GM12878 (cell line): Measurements from ENCODE around the gene ATP13A1. TPM values are rescaled to one million over a fixed set of nuclear protein-coding genes. Genes with fewer than 3 reads are reported as not detected.

Experiments used
- ATAC-seq: fragments of 200-7000 bp; cut with Tn5 transposase; 3 replicates; pipeline ENCODE4 v1.9.1; 2020; ENCODE audit warnings: mild to moderate bottlenecking, moderate library complexity
- BruUV-seq: library from RNA; stranded (reverse); fragments of 400-500 nt; replicated peaks from 2 replicates; lab custom pipeline; 2021; lab: Mats Ljungman, UMichigan
- CTCF ChIA-PET: fragments of 300-600 bp; sonication (Branson Sonifier 250); formaldehyde crosslinking; extraction: SDS; loops from one replicate; lab custom pipeline; 2021; ENCODE audit warnings: inconsistent platforms; lab: Yijun Ruan, JAX
- POLR2A ChIA-PET: fragments of 350-600 bp; formaldehyde crosslinking; extraction: SDS; loops from one replicate; lab custom pipeline; 2021; ENCODE audit warnings: inconsistent platforms; lab: Charles Lee
- RAD21 ChIA-PET: fragments of 300-600 bp; sonication (Branson Sonifier 250); formaldehyde crosslinking; loops from one replicate; lab custom pipeline; 2023; ENCODE audit warnings: antibody characterized with exemption; ENCODE audit not compliant: unreplicated experiment; lab: Charles Lee
- SMC1A ChIA-PET: fragments of 300-600 bp; sonication (Branson Sonifier 250); formaldehyde crosslinking; loops from one replicate; lab custom pipeline; 2023; ENCODE audit not compliant: unreplicated experiment, uncharacterized antibody; lab: Charles Lee
- DNase-seq: peaks from one replicate; pipeline ENCODE4 v3.0.0-alpha.2; 2011; ENCODE audit warnings: low read depth, low spot score
- FAIRE-seq: peaks from 3 replicates; lab custom pipeline; 2011; peaks lifted over from hg19 to GRCh38; lab: Jason Lieb, UNC
- H2AFZ ChIP-seq: 2 replicates; pipeline ENCODE4 v1.6.0; 2011; ENCODE audit warnings: low read depth, low read length, control low read depth; ENCODE audit not compliant: control insufficient read depth
- H3K27ac ChIP-seq: 2 replicates; pipeline ENCODE4 v1.5.1; 2011; ENCODE audit warnings: control low read depth; ENCODE audit not compliant: control insufficient read depth, insufficient read depth
- H3K27me3 ChIP-seq, 2 experiments: replicated peaks in 1 of 2; 2 replicates each; pipeline versions ENCODE4 v1.6.0 to v1.6.1; 2011; ENCODE audit warnings: low read length in 1 of 2; ENCODE audit not compliant: control insufficient read depth in 2 of 2, insufficient read depth in 2 of 2
- H3K36me3 ChIP-seq, 2 experiments: 2 replicates each; pipeline ENCODE4 v1.5.1; 2011; ENCODE audit warnings: low read length in 1 of 2; ENCODE audit not compliant: control insufficient read depth in 2 of 2, insufficient read depth in 2 of 2
- H3K4me1 ChIP-seq: 2 replicates; pipeline ENCODE4 v1.6.1; 2011; ENCODE audit warnings: mild to moderate bottlenecking, low read length, moderate library complexity, mixed read lengths; ENCODE audit not compliant: control insufficient read depth, insufficient read depth
- H3K4me2 ChIP-seq: 2 replicates; pipeline ENCODE4 v1.6.0; 2011; ENCODE audit warnings: control low read depth; ENCODE audit not compliant: control insufficient read depth, insufficient read depth
- H3K4me3 ChIP-seq: fragments of 200-600 bp; sonication (generic); 2 replicates; pipeline ENCODE4 v1.5.1; 2016
- H3K79me2 ChIP-seq: 2 replicates; pipeline ENCODE4 v1.6.0; 2011; ENCODE audit warnings: low read length; ENCODE audit not compliant: control insufficient read depth, insufficient read depth
- H3K9ac ChIP-seq: 2 replicates; pipeline ENCODE4 v1.8.0; 2011; ENCODE audit warnings: low read length, control low read depth, mixed read lengths; ENCODE audit not compliant: control insufficient read depth, insufficient read depth
- H3K9me3 ChIP-seq: replicated peaks from 3 replicates; pipeline ENCODE4 v1.5.1; 2011; ENCODE audit warnings: mild to moderate bottlenecking, low read length; ENCODE audit not compliant: control insufficient read depth, insufficient read depth
- H4K20me1 ChIP-seq: 2 replicates; pipeline ENCODE4 v1.6.0; 2011; ENCODE audit not compliant: control insufficient read depth, insufficient read depth
- BHLHE40 ChIP-seq, 2 experiments: fragments of 450-650 bp in 1 of 2; IDR thresholded peaks; 2 replicates each; pipeline ENCODE4 v1.6.1; 2011 to 2017; ENCODE audit warnings: low read depth in 2 of 2, borderline replicate concordance in 1 of 2, improper control_type of control experiment in 1 of 2, low read length in 1 of 2, mild to moderate bottlenecking in 1 of 2
- ETV6 ChIP-seq, 2 experiments: fragments of 450-650 bp in 1 of 2; IDR thresholded peaks in 1 of 2; conservative IDR thresholded peaks in 1 of 2; 2 replicates each; pipeline ENCODE4 v1.6.1; 2014; ENCODE audit warnings: antibody characterized with exemption in 1 of 2, borderline replicate concordance in 1 of 2, low read depth in 1 of 2, mild to moderate bottlenecking in 1 of 2, moderate library complexity in 1 of 2
- FOS ChIP-seq: IDR thresholded peaks from 3 replicates; pipeline ENCODE4 v1.6.1; 2011; ENCODE audit warnings: borderline replicate concordance; ENCODE audit not compliant: insufficient read length; ENCODE audit errors: extremely low read depth
- KAT2A ChIP-seq: conservative IDR thresholded peaks from 2 replicates; pipeline ENCODE4 v1.6.1; 2011; ENCODE audit warnings: low read depth, low read length; ENCODE audit not compliant: control insufficient read depth
- STAT3 ChIP-seq: IDR thresholded peaks from 2 replicates; pipeline ENCODE4 v1.6.1; 2011; ENCODE audit warnings: low read depth, low read length, improper control_type of control experiment
- SUPT20H ChIP-seq: IDR thresholded peaks from 2 replicates; pipeline ENCODE4 v1.6.1; 2011; ENCODE audit warnings: low read depth, mild to moderate bottlenecking, low read length, moderate library complexity, borderline replicate concordance; ENCODE audit not compliant: control insufficient read depth
- USF1 ChIP-seq: IDR thresholded peaks from 2 replicates; pipeline ENCODE4 v1.6.1; 2011; ENCODE audit warnings: borderline replicate concordance, low read depth, mild to moderate bottlenecking, moderate library complexity, mixed read lengths, low read length; ENCODE audit not compliant: insufficient read depth; ENCODE audit errors: extremely low read length
- WRNIP1 ChIP-seq: IDR thresholded peaks from 2 replicates; pipeline ENCODE4 v1.6.1; 2011; ENCODE audit warnings: low read depth, low read length, improper control_type of control experiment, borderline replicate concordance
- ZSCAN29 ChIP-seq: fragments of 450-650 bp; IDR thresholded peaks from 2 replicates; pipeline ENCODE4 v1.6.1; 2017; ENCODE audit warnings: mild to moderate bottlenecking, moderate library complexity
- WGBS: methylation state at CpG from one replicate; pipeline ENCODE4 v1.1.6; 2016; ENCODE audit warnings: low lambda C conversion rate; ENCODE audit not compliant: insufficient replicate concordance, insufficient coverage; ENCODE audit errors: missing lambda C conversion rate; 5-methylcytosine and 5-hydroxymethylcytosine counted together
- in situ Hi-C: fragments of 300-500 bp; cut with MboI; formaldehyde crosslinking; loops from 9 replicates; pipeline ENCODE4 v1.14.3; 2018; ENCODE audit warnings: mixed read lengths
- intact Hi-C: fragments of 100-400 bp; cut with micrococcal nuclease; formaldehyde crosslinking; loops from one replicate; pipeline ENCODE4 v1.14.2; 2022; ENCODE audit not compliant: unreplicated experiment
- polyA plus RNA-seq, 11 experiments: library from polyadenylated mRNA; depleted of rRNA in 4 of 11; unstranded in 6 of 11; stranded (reverse) in 5 of 11; fragments of >200 nt; fragmentation: Nextera tagmentation in 4 of 11; fragmentation: Illumina TruSeq in 1 of 11; extraction: Ambion mirVana in 4 of 11; extraction: Trizol in 1 of 11; gene quantifications; 1 replicate in 1 of 11; 2 replicates in 10 of 11; pipeline versions ENCODE4 v1.2.1 to v1.2.3, GENCODE V29; 2011 to 2016; ENCODE audit warnings: inconsistent platforms in 2 of 11, missing spikeins in 2 of 11, low read depth in 1 of 11
- total RNA-seq, 4 experiments: library from RNA; depleted of rRNA in 3 of 4; stranded (reverse); fragments of >200 nt in 3 of 4; fragmentation: Illumina TruSeq in 1 of 4; extraction: Trizol in 1 of 4; gene quantifications; 2 replicates each; pipeline versions ENCODE4 v1.2.1 to v1.2.3, GENCODE V29; 2013 to 2021

ATP13A1 gene
- total and polyA plus RNA-seq, 10 of the 15 experiments (the other 5 are each of a cell fraction or from before 2014, with no cell fraction given): 0.37 to 91.0 (median 29.8) TPM

GRCh38 chr19:19619849-19620210, 43.6 kb downstream of the ATP13A1 start:
- DNase-seq (no peak), ATAC-seq (no peak), FAIRE-seq (no peak)
- peaks cover 6% of the 10 kb centered on the region for H3K79me2 ChIP-seq
- no peak overlapping the region for H3K27ac ChIP-seq
- no peaks in the 10 kb centered on the region for H3K9me3 ChIP-seq
- 88% methylated on average over 6 of the region's 7 CpGs for WGBS
- H3K4me1 ChIP-seq: no peaks in the 10 kb centered on the region
- H3K9ac ChIP-seq: no peak overlapping the region
- no peak overlapping the region for H3K4me2 ChIP-seq
- H4K20me1 ChIP-seq: no peaks in the 10 kb centered on the region
- H3K4me3 ChIP-seq: no peak overlapping the region
- ChIA-PET SMC1A (interaction anchor here (1.2 kb wide), 2 partner anchors 20 to 88 kb away, joined by 3 to 4 read pairs; no protein-coding TSS in a partner anchor), POLR2A (interaction anchor here (0.8 to 3.8 kb wide), 5 partner anchors 8 to 90 kb away, joined by 3 to 21 read pairs (median 4); no protein-coding TSS in a partner anchor), RAD21 (no interaction called here), CTCF (interaction anchor here (0.7 to 1.3 kb wide), 2 partner anchors 17 to 25 kb away, joined by 3 read pairs; no protein-coding TSS in a partner anchor)
- BruUV-seq: no TSS peak
- no peaks in the 10 kb centered on the region; a peak in 2 of 4 replicates for H3K36me3 ChIP-seq
- TF ChIP-seq ETV6 (conservative IDR thresholded peaks at IDR 0.05 in 1 of 2, IDR thresholded peaks at IDR 0.05 in 1 of 2; ENCODE audit: borderline replicate concordance in 1 of 2, low read depth in 1 of 2) (no peak), SUPT20H (no peak), WRNIP1 (no peak), BHLHE40 (IDR thresholded peaks at IDR 0.05; ENCODE audit: borderline replicate concordance in 1 of 2, low read depth in 2 of 2, low read length in 1 of 2) (no peak), USF1 (no peak), ZSCAN29 (no peak), FOS (no peak), KAT2A (no peak), STAT3 (no peak)
- in situ Hi-C loops: no loop called here
- intact Hi-C loops: no loop called here
- H2AFZ ChIP-seq: no peak overlapping the region
- H3K27me3 ChIP-seq: no peaks in the 10 kb centered on the region
